Stimulated activated CD4-positive, alpha-beta T cell treated with anti-CD3 and anti-CD28 coated beads, Interleukin-12 subunit alpha, Interleukin-12 subunit beta, amount 100 ng/mL, for 48 hours (primary cell): ENCODE data around the gene LCN2.

Experiments
- DNase-seq, 3 donors: peaks; one replicate each; pipeline ENCODE4 v3.0.0-alpha.2; 2020; ENCODE audit warnings: low read depth in 2 of 3, low spot score in 1 of 3

Gene LCN2

GRCh38 chr9:128114326-128115186 lies 34.7 kb upstream of the LCN2 start:
- DNase-seq: no peak

- no peak for DNase-seq
Observed at GRCh38 chr9:128115187-128116103, 33.8 kb upstream of the LCN2 start.

GRCh38 chr9:128116104-128117083 lies 32.9 kb upstream of the LCN2 start:
- no peak for DNase-seq

- peak; percentile 91 to 100 (median 95) for DNase-seq
Observed at GRCh38 chr9:128117613-128118471, 31.4 kb upstream of the LCN2 start.

- no peak for DNase-seq
Observed at GRCh38 chr9:128118472-128118857, 30.8 kb upstream of the LCN2 start.

- no peak for DNase-seq
Observed at GRCh38 chr9:128118971-128119665, 30.1 kb upstream of the LCN2 start.

- DNase-seq: no peak
Observed at GRCh38 chr9:128120061-128120740, 29.1 kb upstream of the LCN2 start.

- DNase-seq: no peak
Observed at GRCh38 chr9:128120741-128121465, 28.4 kb upstream of the LCN2 start.

- DNase-seq: no peak
Observed at GRCh38 chr9:128121466-128121810, 27.8 kb upstream of the LCN2 start.

GRCh38 chr9:128121924-128122808 lies 27.1 kb upstream of the LCN2 start:
- DNase-seq: no peak

GRCh38 chr9:128122809-128123175 lies 26.5 kb upstream of the LCN2 start:
- no peak for DNase-seq

GRCh38 chr9:128123451-128124080 lies 25.7 kb upstream of the LCN2 start:
- DNase-seq: no peak

GRCh38 chr9:128124451-128124850 lies 24.8 kb upstream of the LCN2 start:
- DNase-seq: no peak

- DNase-seq: peak in 2 of 3 donors; percentile 34 to 52
Observed at GRCh38 chr9:128124873-128125579, 24.2 kb upstream of the LCN2 start.

GRCh38 chr9:128125580-128126354 lies 23.5 kb upstream of the LCN2 start:
- DNase-seq: no peak
